IMR-90 (cell line): ENCODE data around the gene VPS13C. TPM values are rescaled to one million over a fixed set of nuclear protein-coding genes. Genes with fewer than 3 reads are reported as not detected.

Source experiments
- ATAC-seq: fragments of 200-7000 bp; cut with Tn5 transposase; 2 replicates; pipeline ENCODE4 v1.9.1; 2020; ENCODE audit warnings: low read depth, mild to moderate bottlenecking, moderate library complexity
- BruUV-seq: library from RNA; stranded (reverse); fragments of 400-500 nt; replicated peaks from 2 replicates; lab custom pipeline; 2021; lab: Mats Ljungman, UMichigan
- CTCF ChIA-PET: fragments of 300-600 bp; formaldehyde crosslinking; extraction: SDS; loops from one replicate; lab custom pipeline; 2021; ENCODE audit warnings: antibody characterized with exemption; lab: Yijun Ruan, JAX
- POLR2A ChIA-PET: fragments of 300-600 bp; sonication (Branson Sonifier 250); formaldehyde crosslinking; loops from one replicate; lab custom pipeline; 2022; ENCODE audit warnings: antibody characterized with exemption; ENCODE audit not compliant: unreplicated experiment; lab: Charles Lee
- DNase-seq: peaks from one replicate; pipeline ENCODE4 v3.0.0; 2013
- H2AFZ ChIP-seq: replicated peaks from 2 replicates; pipeline ENCODE3; 2013; ENCODE audit warnings: low read length, mild to moderate bottlenecking; ENCODE audit not compliant: poor library complexity
- H2AK5ac ChIP-seq: 2 replicates; pipeline ENCODE4 v1.6.1; 2013; ENCODE audit warnings: low read depth, low read length, inconsistent platforms
- H2AK9ac ChIP-seq: replicated peaks from 2 replicates; pipeline ENCODE3; 2013; ENCODE audit warnings: mild to moderate bottlenecking, low read depth, low read length, moderate library complexity; ENCODE audit not compliant: poor library complexity
- H2BK120ac ChIP-seq: 2 replicates; pipeline ENCODE4 v1.6.1; 2013; ENCODE audit warnings: low read depth, low read length, inconsistent platforms
- H2BK15ac ChIP-seq: 3 replicates; pipeline ENCODE4 v1.6.1; 2013; ENCODE audit warnings: low read depth, low read length, inconsistent platforms
- H2BK20ac ChIP-seq: 2 replicates; pipeline ENCODE4 v1.6.1; 2013; ENCODE audit warnings: low read depth, mild to moderate bottlenecking, inconsistent platforms, low read length, moderate library complexity
- H2BK5ac ChIP-seq: 2 replicates; pipeline ENCODE4 v1.6.1; 2013; ENCODE audit warnings: mild to moderate bottlenecking, low read depth, low read length, inconsistent platforms; ENCODE audit not compliant: poor library complexity, severe bottlenecking
- H3K14ac ChIP-seq: replicated peaks from 2 replicates; pipeline ENCODE4 v1.6.1; 2013; ENCODE audit warnings: low read depth, low read length, inconsistent platforms
- H3K18ac ChIP-seq: 2 replicates; pipeline ENCODE4 v1.6.1; 2013; ENCODE audit warnings: low read depth, low read length, control low read depth
- H3K23ac ChIP-seq: 2 replicates; pipeline ENCODE4 v1.6.1; 2013; ENCODE audit warnings: low read depth, low read length, inconsistent platforms
- H3K27ac ChIP-seq: 2 replicates; pipeline ENCODE4 v1.5.1; 2013; ENCODE audit warnings: mild to moderate bottlenecking, control low read depth, low read length; ENCODE audit not compliant: insufficient read depth
- H3K27me3 ChIP-seq: 2 replicates; pipeline ENCODE4 v1.6.1; 2013; ENCODE audit warnings: low read length; ENCODE audit not compliant: control insufficient read depth, insufficient read depth
- H3K36me3 ChIP-seq: 2 replicates; pipeline ENCODE4 v1.6.1; 2013; ENCODE audit warnings: low read length, mixed read lengths; ENCODE audit not compliant: control insufficient read depth, insufficient read depth
- H3K4ac ChIP-seq: 2 replicates; pipeline ENCODE4 v1.6.1; 2013; ENCODE audit warnings: low read depth, low read length, inconsistent platforms
- H3K4me1 ChIP-seq: 2 replicates; pipeline ENCODE4 v1.6.1; 2013; ENCODE audit warnings: low read length, mixed read lengths; ENCODE audit not compliant: control insufficient read depth, insufficient read depth
- H3K4me2 ChIP-seq: 2 replicates; pipeline ENCODE4 v1.6.1; 2013; ENCODE audit warnings: low read depth, mild to moderate bottlenecking, control low read depth, low read length, moderate library complexity
- H3K4me3 ChIP-seq: 2 replicates; pipeline ENCODE4 v1.5.1; 2013; ENCODE audit warnings: low read depth, mild to moderate bottlenecking, control low read depth, low read length, moderate library complexity; ENCODE audit not compliant: insufficient read depth
- H3K56ac ChIP-seq: 2 replicates; pipeline ENCODE4 v1.6.1; 2013; ENCODE audit warnings: low read length, inconsistent platforms; ENCODE audit not compliant: insufficient read depth; ENCODE audit errors: extremely low read depth
- H3K79me1 ChIP-seq, 2 experiments: 2 replicates each; pipeline ENCODE4 v1.6.1; 2013; ENCODE audit warnings: low read length in 2 of 2, inconsistent platforms in 1 of 2, low read depth in 1 of 2
- H3K9ac ChIP-seq: 2 replicates; pipeline ENCODE4 v1.6.1; 2013; ENCODE audit warnings: low read depth, low read length, control low read depth
- H3K9me1 ChIP-seq: 2 replicates; pipeline ENCODE4 v1.6.1; 2013; ENCODE audit warnings: low read length, inconsistent platforms; ENCODE audit not compliant: insufficient read depth
- H3K9me3 ChIP-seq: 2 replicates; pipeline ENCODE4 v1.6.1; 2013; ENCODE audit warnings: low read length; ENCODE audit not compliant: control insufficient read depth, insufficient read depth
- H4K20me1 ChIP-seq: 2 replicates; pipeline ENCODE4 v1.6.1; 2013; ENCODE audit warnings: low read length, inconsistent platforms; ENCODE audit not compliant: insufficient read depth
- H4K5ac ChIP-seq: 2 replicates; pipeline ENCODE4 v1.6.1; 2013; ENCODE audit warnings: mild to moderate bottlenecking, low read depth, low read length, control low read depth
- H4K8ac ChIP-seq, 2 experiments: 2 replicates each; pipeline ENCODE4 v1.6.1; 2013; ENCODE audit warnings: low read depth in 2 of 2, low read length in 2 of 2, control low read depth in 1 of 2, inconsistent platforms in 1 of 2
- H4K91ac ChIP-seq: 2 replicates; pipeline ENCODE4 v1.6.1; 2013; ENCODE audit warnings: low read depth, low read length, inconsistent platforms; ENCODE audit not compliant: insufficient read depth
- BHLHE40 ChIP-seq: fragments of 150-350 bp; IDR thresholded peaks from 2 replicates; pipeline ENCODE4 v1.6.1; 2016; ENCODE audit warnings: mild to moderate bottlenecking, low read depth, low read length
- CEBPB ChIP-seq: IDR thresholded peaks from 2 replicates; pipeline ENCODE4 v1.6.1; 2012; ENCODE audit warnings: low read depth, low read length, improper control_type of control experiment
- CHD1 ChIP-seq: IDR thresholded peaks from 2 replicates; pipeline ENCODE4 v1.6.1; 2012; ENCODE audit warnings: low read depth, low read length, improper control_type of control experiment
- CTCF ChIP-seq: conservative IDR thresholded peaks from 2 replicates; pipeline ENCODE4 v1.5.1; 2012; ENCODE audit warnings: mild to moderate bottlenecking, low read depth, low read length, improper control_type of control experiment
- MAFK ChIP-seq: IDR thresholded peaks from 2 replicates; pipeline ENCODE4 v1.6.1; 2012; ENCODE audit warnings: low read depth, low read length, improper control_type of control experiment
- MAZ ChIP-seq: IDR thresholded peaks from 2 replicates; pipeline ENCODE4 v1.6.1; 2012; ENCODE audit warnings: low read depth, mild to moderate bottlenecking, low read length, improper control_type of control experiment, moderate library complexity, borderline replicate concordance
- RAD21 ChIP-seq: IDR thresholded peaks from 2 replicates; pipeline ENCODE4 v1.6.1; 2012; ENCODE audit warnings: low read length, improper control_type of control experiment
- RFX5 ChIP-seq: IDR thresholded peaks from 2 replicates; pipeline ENCODE4 v1.8.0; 2012; ENCODE audit warnings: low read depth, mild to moderate bottlenecking, low read length, moderate library complexity
- SMC3 ChIP-seq: fragments of 150-350 bp; IDR thresholded peaks from 2 replicates; pipeline ENCODE4 v1.6.1; 2016; ENCODE audit warnings: low read depth, mild to moderate bottlenecking, antibody characterized with exemption, low read length, moderate library complexity
- USF2 ChIP-seq: fragments of 150-350 bp; IDR thresholded peaks from 2 replicates; pipeline ENCODE4 v1.6.1; 2017; ENCODE audit warnings: mild to moderate bottlenecking, antibody characterized with exemption, low read length, low read depth
- WGBS, 2 experiments: methylation state at CpG; one replicate each; pipeline versions ENCODE4 v1.1.5 to v1.1.7; 2013; ENCODE audit warnings: missing lambda C conversion rate in 2 of 2; ENCODE audit not compliant: insufficient read length in 1 of 2; ENCODE audit errors: extremely low coverage in 2 of 2; 5-methylcytosine and 5-hydroxymethylcytosine counted together
- dilution Hi-C: fragments of 300-500 bp; cut with HindIII; formaldehyde crosslinking; loops from one replicate; pipeline ENCODE4 v1.14.3; 2018; ENCODE audit warnings: low sequenced_read_pairs; ENCODE audit not compliant: unreplicated experiment
- in situ Hi-C: fragments of 300-500 bp; cut with MboI; formaldehyde crosslinking; loops from 3 replicates; pipeline ENCODE4 v1.14.3; 2019; ENCODE audit warnings: low sequenced_read_pairs, inconsistent platforms, mixed read lengths
- intact Hi-C: fragments of 100-400 bp; cut with micrococcal nuclease; formaldehyde crosslinking; loops from 2 replicates; pipeline ENCODE4 v1.10.0; 2022
- polyA plus RNA-seq, 3 experiments: library from polyadenylated mRNA; depleted of rRNA; stranded (reverse); fragments of >200 nt; gene quantifications; 2 replicates each; pipeline ENCODE4 v1.2.3, GENCODE V29; 2012; ENCODE audit warnings: low replicate concordance in 1 of 3
- total RNA-seq: library from RNA; depleted of rRNA; stranded (reverse); fragments of >200 nt; gene quantifications from 2 replicates; pipeline ENCODE4 v1.2.3, GENCODE V29; 2012

Gene VPS13C
- total and polyA plus RNA-seq, 2 of the 4 experiments (the other 2 are of a cell fraction) = 8.1 to 32.8 TPM

GRCh38 chr15:62057341-62057980 lies 2.8 kb downstream of the VPS13C start (continued):
- TF ChIP-seq USF2 = no peak
- no peak for TF ChIP-seq CEBPB
- TF ChIP-seq RFX5 = no peak
- TF ChIP-seq CHD1 = no peak
- no peak for TF ChIP-seq BHLHE40

- no peak overlapping the region for H3K18ac ChIP-seq
- ATAC-seq = no peak
- no peak overlapping the region for H3K23ac ChIP-seq
- H4K5ac ChIP-seq = no peak overlapping the region
- H3K14ac ChIP-seq = no peak overlapping the region
- no peak overlapping the region for H2BK120ac ChIP-seq
- no peak overlapping the region for H3K27ac ChIP-seq
- no peak overlapping the region for H3K4me2 ChIP-seq
- ChIA-PET POLR2A (interaction anchor here (0.5 kb wide), 1 partner anchor 10 kb away, joined by 4 read pairs; no protein-coding TSS in a partner anchor), CTCF (no interaction called here)
- in situ Hi-C loops (no loop called here), intact Hi-C loops (no loop called here), dilution Hi-C loops (no loop called here)
- H3K56ac ChIP-seq = no peak overlapping the region
- DNase-seq = no peak
- no peaks in the 10 kb centered on the region for H3K27me3 ChIP-seq
- H2AFZ ChIP-seq = no peak overlapping the region
- H2BK15ac ChIP-seq = no peak overlapping the region
- WGBS, 2 experiments = no CpG with 5 or more reads among the region's 5 CpGs
- H2BK5ac ChIP-seq = no peak overlapping the region
- no peak overlapping the region for H2AK5ac ChIP-seq
- no peak for TF ChIP-seq BHLHE40
- no peak for TF ChIP-seq MAFK
- TF ChIP-seq CTCF = no peak
- no peak for TF ChIP-seq USF2
- no peak for TF ChIP-seq MAZ
- TF ChIP-seq RAD21 = no peak
- no peak for TF ChIP-seq SMC3
- no peak overlapping the region for H2AK9ac ChIP-seq
- peaks cover 17% of the 10 kb centered on the region; the same call in 1 of the 2 replicates for H4K20me1 ChIP-seq
- peaks cover 24 to 45% of the 10 kb centered on the region in 2 experiments; a peak in 3 of 4 replicates for H3K79me1 ChIP-seq
- no peak overlapping the region for H4K8ac ChIP-seq
- no peak overlapping the region for H4K91ac ChIP-seq
- peaks cover 2% of the 10 kb centered on the region; the same call in 1 of the 2 replicates for H3K9me1 ChIP-seq
- no peak overlapping the region for H3K9ac ChIP-seq
- no peak overlapping the region for H2BK20ac ChIP-seq
- H3K4ac ChIP-seq = no peak overlapping the region
- BruUV-seq = no TSS peak
- no peaks in the 10 kb centered on the region for H3K4me1 ChIP-seq
- H3K4me3 ChIP-seq = no peak overlapping the region
- H3K36me3 ChIP-seq = no peaks in the 10 kb centered on the region
- no peaks in the 10 kb centered on the region for H3K9me3 ChIP-seq
These were observed 5.3 kb downstream of the VPS13C start for GRCh38 chr15:62054979-62055378.
